Glomerular visceral epithelial cell (primary cell): Measurements from ENCODE around the gene RASSF6.
A peak's percentile ranks its signal among the peaks of the same experiment; 100 is the strongest.
"Not testable (repeated sequence)": the region's sequence is repeated elsewhere in the genome, so short reads cannot be mapped to it uniquely, and the experiment has no call there.

ENCODE experiments used
- DNase-seq: peaks from one replicate; pipeline ENCODE4 v3.0.0-alpha.2; 2016; ENCODE audit errors: extremely low spot score

The RASSF6 gene, protein sequence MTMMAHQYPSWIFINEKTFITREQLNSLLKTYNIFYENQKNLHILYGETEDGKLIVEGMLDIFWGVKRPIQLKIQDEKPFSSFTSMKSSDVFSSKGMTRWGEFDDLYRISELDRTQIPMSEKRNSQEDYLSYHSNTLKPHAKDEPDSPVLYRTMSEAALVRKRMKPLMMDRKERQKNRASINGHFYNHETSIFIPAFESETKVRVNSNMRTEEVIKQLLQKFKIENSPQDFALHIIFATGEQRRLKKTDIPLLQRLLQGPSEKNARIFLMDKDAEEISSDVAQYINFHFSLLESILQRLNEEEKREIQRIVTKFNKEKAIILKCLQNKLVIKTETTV

DNA sequence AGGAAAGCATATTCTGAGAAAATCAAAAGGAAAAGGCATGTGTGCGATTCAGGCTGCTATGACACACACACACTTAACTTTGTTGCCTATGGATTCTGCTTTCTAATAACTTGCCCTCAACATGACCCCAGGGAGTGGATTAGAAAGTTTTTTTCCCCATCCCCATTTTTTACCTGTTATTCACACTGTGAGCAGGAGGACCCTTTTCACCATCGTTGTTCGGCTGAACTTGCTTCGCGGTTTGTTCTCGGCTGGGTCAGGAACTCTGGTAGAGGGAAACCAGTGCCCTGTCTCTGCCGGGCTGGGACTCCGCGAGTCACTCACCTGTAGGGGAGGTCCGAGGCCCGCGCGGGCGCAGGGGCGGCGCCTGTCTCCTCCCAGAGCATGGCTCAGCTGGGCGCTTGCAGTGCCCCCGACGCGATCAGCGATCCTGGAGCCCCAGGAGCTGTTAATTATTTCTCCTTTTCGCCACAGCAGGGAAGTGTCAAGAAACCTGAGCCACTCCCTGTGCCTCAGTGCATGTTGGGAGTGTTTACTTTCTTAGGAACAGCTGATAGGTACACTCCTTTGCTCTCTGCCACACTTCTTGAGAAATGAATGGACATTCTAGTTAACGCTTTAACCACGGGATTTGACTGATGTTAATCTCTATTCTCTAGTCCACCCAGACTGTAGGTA lies at the start of gene RASSF6:
RASSF6 (minus strand) TSS at position 322 of the 678 bp plus-strand sequence. CDS start 8,641 bp downstream, outside the sequence.
- peak; percentile 73 for DNase-seq

DNA sequence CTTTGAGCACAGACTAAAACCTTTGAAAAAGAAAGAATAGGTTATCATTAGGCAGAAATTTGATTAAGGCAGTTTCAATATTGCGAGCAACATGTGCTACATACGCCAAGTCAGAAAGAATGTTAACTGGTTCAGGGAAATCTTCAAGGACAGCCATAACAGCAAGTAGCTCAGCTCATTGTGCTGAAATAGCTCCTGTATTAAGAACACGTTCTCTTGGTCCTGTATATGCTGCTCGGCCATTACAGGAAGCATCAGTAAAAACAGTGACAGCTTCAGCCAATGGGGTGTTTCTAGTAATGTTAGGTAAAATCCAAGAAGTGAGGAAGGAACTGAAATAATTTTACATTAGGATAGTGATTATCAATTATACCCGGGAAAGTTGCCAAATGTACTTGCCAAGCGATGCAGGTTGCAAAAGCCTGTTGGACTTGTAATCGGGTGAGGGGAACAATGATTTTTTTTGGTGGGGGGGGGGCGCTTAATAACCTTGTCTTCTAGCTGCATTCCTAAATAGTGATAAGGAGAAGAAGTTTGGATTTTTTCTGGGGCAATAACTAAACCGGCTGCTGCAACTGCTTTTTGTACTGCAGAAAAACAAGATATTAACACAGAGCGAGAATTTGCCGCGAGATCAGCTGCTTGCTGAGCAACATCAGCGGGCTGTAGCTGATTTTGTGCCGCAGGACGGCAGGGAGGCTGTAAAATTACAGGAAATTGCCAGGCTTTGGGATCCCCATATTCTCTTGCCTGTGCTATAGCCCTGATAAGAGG lies 49.4 kb upstream of the RASSF6 start:
- no peak for DNase-seq

DNA sequence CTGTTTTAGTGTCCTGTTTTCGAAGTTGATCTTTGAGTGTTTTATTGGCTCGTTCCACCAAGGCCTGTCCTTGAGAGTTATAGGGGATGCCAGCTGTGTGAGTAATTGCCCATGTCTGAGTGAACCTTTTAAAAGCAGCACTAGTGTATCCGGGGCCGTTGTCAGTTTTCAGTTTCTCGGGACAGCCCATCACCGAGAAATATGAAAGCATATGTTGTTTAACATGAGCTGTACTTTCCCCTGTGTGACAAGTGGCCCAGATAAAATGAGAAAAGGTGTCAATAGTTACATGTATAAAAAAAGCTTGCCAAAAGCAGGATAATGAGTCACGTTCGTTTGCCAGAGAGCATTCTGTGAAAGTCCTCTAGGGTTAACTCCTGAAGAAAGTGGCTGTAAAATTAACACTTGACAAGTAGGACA lies 48.6 kb upstream of the RASSF6 start:
- peak; percentile 31 for DNase-seq

DNA sequence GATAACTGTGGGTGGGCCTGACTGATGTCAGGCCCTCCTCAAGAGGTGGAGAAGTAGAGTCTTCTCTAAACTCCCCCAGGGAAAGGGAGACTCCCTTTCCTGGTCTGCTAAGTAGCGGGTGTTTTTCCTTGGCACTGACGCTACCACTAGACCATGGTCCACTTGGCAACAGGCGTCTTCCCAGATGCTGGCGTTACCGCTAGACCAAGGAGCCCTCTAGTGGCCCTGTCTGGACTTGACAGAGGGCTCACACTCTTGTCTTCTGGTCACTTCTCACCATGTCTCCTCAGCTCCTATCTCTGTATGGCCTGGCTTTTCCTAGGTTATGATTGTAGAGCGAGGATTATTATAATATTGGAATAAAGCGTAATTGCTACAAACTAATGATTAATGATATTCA lies 45.7 kb upstream of the RASSF6 start:
- DNase-seq: peak; percentile 7

DNA sequence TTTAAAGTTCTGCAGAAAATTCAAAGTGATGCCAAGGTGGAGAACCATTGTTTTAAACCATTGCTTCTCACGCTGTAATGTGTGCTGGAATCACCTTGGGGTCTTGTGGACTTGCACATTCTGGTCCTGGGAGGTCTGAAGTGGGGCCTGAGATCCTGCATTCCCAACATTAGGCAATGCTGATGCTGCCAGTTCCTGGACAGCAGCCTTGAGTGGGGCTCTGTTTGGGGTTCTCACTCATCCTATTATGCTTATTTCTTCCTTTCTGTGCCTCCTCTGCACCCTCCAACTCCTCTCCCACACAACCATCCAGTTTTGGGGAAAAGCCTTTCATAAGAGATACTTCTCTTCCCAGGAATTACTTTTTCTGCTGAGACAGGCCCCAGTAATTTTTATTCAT lies 44.2 kb upstream of the RASSF6 start:
- no peak for DNase-seq

DNA sequence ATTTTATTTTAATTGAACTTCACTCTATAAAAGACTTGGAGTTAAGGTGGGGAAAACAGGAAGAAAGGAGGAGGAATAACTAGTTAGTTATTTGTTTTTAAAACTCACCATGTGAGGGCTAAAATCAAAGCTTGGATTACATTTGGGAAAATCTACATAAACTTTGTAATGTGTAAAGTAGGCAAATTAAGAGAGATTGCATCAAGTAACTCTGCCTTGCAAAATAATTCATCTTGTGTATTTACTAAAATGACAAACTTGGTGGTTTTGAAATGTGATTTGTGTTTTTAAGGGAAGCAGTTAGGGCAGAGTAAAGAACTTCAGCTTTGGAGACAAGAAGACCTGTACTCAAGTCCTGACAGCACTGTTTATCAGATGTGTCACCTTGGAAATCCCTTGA lies 43.3 kb upstream of the RASSF6 start:
- DNase-seq: no peak

DNA sequence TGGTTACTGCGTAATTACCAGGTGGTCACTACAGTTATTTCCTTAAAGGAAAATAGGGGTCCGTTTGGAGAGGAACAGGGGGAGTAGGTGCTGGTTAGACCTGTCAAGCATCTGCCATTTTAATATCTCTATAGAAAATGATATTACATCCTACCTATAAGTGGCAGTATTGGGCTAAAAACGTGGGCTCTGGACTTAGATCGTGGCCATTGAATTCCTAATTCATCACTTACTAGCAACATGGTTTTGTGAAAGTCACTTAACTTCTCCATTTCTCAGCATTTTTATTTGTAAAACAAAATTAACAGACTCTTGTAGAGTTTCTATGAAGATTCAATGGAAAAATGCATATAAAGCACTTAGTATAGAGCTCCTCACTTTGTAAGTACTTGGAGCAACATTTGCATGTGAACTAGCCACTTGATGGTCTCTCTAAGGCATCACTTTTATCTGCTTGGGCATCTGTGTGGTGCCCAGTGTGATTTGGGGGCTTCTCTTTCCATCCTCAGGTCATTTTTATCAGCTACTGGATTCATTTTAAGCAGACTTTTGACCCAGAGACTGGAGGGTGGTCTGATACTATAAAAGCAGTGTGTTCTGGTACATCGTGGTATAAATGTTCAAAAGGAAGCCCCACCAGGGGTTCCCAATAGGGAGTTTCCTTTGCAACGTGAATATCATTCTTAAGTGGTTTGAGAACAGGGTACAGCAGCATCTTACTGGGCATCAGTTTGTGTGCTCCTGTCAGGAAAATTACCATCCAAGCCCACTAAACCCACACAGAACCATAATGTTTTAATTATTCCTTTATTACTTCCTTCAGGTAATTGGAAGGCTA lies 42.7 kb upstream of the RASSF6 start:
- DNase-seq: peak; percentile 68

DNA sequence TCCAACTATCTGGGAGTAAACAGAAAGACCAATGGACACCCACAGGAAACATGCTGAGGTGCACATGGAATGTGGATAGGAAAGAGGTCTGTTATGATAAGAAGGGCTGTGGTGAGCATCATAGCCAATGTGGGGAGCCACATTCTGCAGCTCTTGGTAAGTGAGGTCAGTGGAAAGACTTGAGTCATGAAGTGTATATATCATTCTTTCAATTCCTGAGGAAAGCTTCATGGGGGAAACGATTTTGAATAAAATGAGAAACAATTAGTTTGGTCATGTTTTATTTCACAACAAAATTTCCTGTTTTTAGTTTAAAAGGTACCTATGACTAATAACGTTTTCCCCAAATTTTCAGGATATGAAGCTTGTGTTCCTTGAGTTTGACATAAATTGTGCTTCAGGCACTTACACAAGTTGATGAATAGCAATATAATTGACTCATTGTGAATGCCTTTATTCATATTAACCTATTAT lies 41.4 kb upstream of the RASSF6 start:
- DNase-seq: peak; percentile 98

DNA sequence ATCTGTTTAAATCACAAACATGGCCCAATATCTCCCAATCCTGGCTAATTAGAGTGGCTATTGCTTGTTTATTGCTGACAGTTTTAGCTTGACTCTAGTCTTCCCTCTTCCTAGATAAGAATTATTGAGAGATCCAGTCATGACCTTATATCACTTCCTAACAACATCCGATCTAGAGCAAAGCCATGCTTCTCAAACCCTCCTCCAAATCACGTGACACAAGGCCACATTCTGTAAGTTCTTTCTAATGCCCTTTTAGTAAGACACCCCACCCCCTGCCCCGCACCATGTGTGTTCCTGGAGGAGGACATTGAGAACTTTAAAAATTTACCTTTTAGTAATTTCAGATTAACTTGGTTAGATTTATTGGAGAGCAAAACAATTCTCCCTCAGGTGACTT lies 40.6 kb upstream of the RASSF6 start:
- no peak for DNase-seq

DNA sequence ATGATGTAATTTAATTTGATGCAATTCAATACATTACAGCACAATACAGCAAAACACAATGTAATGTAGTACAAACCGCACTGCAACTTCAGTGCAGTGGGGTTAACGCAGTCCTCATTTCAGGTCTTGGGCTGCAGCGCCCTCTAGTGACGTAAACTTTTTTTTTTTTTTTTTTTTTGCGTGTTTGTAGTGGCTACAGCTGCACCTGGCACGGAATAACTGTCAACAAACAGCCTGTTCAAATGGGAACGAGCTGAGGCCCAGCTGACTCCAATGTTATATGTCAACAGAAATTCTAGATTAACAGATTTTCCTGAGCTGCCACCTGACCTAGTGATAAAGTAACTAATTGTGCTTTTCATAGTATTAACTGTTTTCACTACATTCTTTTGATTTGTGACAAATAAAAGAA lies 33.5 kb upstream of the RASSF6 start:
- peak; percentile 80 for DNase-seq

DNA sequence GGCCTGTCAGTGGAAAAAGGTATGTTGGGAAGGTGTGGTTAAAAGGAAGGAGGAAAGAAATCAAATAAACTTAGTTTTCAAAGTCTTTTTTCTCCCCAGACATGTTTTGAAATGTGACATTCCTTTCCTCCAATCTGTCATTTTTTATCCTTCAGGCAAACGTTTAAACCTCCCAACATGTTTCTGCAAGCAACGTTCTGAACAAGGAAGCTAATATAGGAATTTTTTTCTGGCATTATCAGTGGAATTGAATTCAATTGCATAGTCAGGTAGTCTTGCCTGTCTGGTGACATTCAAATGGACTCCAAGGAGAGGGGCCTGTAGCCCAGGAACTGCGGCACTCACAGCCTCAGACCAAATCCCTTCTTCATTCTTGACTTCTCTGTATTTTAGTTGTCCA lies 30.0 kb upstream of the RASSF6 start:
- no peak for DNase-seq

DNA sequence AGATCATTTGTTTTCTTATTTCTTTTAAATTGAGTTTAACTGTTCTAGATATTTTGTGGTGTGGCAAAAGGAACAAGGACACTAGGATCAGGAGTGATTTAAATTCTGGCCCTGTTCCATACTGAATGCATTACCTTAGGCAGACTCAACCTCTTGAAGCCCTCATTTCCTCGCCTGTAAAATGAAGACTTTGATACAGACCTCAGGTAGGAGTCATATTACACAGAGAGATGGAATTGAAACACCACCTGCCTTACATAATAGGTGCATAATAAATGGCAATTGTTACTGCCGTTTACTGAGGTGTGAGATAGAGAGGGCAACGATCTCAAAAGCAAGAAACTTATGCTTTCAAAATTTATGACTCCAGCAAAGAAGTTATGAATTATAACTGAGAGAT lies 28.2 kb upstream of the RASSF6 start:
- DNase-seq: no peak

DNA sequence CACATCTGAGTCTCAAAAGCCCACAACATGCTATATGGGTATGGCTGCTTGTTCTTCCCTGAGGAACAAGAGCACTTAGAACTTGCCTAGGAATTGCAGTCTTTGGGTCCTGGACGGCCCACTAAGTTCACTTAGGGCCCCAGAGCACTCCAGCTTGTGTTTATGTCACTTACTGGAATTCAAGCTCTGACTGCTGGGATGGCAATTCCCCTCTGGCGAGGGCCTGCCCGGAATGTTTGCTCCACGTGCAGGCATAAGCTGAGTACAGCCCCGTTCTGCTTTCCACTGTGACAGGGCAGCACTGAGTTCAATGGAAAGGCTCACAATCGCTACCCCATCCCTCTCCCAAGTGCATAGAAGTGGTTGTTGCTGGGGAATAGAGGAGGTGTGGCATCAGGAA lies 25.9 kb upstream of the RASSF6 start:
- no peak for DNase-seq

DNA sequence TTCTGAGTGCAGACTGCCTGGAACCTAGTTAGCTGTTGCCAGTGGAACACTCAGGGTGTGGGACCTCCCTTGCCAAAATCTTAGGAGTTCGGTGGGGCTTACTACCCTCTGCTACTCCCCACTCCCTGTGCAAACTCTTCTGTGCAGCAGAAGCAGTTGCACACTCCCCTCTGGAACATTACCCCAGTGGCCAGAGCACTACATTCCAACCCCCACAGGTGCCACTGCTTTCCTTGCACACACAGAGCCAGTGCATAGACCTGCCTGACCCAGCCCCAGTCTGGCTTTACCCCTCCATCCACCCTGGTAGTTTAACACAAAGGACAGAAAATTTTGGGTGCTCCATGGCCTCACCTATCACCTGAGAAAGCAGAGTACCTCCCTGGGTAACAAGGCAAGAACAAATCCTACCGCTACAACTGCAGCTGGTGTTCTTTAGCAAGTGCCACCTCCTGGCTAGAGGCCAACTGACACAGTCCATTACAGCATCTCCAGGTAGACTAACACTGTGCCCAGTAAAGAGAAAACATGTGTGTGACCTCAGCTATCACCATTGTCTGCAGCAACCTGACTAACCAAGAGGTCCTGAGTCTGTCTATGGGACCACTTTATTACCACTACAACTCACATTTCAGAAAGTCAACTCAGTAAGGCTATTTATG lies 11.5 kb upstream of the RASSF6 start:
- DNase-seq: no peak

DNA sequence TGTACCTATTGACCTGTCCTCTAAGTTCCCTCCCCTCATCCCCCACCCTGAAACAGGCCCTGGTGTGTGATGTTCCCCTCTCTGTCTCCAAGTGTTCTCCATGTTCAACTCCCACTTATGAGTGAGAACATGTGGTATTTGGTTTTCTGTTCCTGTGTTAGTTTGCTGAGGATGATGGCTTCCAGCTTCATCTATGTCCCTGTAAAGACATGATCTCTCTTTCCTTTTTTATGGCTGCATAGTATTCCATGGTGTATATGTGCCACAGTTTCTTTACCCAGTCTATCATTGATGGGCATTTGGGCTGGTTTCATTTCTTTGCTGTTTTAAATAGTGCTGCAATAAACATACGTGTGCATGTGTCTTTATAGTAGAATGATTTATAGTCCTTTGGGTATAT lies 8.6 kb upstream of the RASSF6 start:
- DNase-seq: not testable (repeated sequence)

DNA sequence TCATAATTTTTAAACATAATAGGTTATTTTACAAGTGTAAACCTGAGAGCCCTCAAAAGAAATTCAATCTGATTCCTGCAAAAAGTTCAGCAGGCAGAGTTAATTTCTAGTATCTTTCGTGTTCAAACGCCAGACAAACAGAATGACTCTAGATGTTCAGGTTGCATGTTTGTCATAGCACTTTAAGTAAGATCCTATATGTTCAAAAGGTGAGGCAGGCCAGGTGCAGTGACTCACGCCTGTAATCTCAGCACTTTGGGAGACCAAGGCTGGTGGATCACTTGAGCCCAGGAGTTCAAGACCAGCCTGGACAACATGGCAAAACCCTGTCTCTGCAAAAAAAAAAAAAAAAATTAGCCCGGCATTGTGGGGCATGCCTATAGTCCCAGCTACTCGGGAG lies 1.1 kb upstream of the RASSF6 start:
- no peak for DNase-seq

DNA sequence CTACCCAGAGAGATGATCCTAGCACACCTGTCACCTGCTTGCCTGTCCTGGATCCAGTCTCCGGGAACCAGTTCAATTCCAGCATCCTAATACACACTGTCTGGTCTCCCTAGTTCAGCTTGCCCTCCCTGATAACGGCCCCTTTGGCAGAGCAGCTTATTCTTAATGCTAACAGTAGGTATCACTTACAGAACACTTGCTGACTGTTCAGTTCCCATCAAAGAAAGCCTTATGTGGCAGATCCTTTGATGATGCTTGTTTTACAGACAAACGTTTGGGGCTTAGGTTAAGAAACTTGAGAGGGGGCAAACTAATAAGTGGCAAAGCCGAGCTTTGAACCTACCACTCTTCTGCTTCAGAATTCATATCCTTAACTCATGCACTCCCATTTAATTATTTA lies 890 bp downstream of the RASSF6 start:
- DNase-seq: no peak

DNA sequence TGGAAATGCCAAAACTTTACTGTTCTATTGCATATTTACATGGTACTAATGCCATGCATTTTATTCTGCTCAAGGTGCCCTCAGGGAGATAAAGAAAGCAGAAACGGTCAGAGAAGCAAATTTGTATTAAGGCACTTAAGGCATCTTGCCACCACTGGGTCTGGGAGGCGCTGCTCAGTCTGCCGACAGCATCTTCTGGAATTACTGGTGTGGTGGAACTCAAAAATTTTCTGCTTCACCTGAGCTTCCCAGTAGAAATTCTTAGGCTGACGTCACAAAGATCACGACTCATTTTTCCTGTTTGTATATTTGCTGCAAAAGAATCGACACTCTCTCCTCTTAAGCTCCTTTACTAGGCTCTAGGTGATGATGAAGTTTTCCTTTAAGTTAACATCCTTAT lies 3.0 kb downstream of the RASSF6 start:
- no peak for DNase-seq

DNA sequence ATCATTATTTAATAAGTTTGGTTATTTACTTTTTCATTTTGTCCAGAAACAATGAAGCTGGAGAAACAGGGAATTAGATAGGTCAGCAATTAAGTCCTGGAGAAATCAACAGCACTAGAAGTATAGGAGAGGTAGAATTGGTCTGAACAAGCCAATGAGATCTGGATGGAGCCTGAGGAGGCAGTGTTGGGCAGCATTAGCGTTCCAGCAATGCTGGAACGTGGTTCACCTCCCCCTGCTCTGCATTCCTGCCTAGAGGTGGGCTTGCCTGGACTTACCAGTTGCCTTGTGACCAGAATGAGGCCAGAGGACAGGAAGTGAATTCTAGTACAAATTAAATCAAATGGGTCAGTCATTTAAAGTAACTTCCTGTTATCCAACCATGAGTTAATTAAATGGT lies 4.6 kb downstream of the RASSF6 start:
- peak; percentile 23 for DNase-seq

DNA sequence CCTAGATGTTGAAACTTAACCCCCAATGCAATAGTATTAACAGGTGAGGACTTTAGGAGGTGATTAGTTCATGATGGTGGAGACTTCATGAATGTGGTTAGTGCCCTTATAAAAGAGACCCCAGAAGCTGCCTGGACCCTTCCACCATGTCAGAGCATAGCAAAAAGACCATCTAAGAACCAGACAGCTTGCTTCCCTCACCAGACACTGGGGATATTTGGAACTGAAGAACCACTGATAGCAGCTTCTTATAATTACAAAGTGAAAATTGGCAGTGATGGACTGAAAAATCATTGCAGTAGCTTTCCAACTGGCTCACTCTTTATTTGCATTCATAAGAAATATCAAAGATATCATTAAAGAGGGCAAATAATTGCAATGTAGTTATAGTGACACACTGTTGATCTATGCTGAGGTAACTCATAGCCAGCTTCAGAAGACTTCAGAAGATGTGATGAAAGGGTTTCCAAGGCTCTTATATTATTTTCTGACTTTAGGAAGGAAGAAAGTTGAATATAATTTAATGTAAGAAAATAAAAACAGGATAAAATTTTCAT lies 5.8 kb downstream of the RASSF6 start:
- DNase-seq: no peak

DNA sequence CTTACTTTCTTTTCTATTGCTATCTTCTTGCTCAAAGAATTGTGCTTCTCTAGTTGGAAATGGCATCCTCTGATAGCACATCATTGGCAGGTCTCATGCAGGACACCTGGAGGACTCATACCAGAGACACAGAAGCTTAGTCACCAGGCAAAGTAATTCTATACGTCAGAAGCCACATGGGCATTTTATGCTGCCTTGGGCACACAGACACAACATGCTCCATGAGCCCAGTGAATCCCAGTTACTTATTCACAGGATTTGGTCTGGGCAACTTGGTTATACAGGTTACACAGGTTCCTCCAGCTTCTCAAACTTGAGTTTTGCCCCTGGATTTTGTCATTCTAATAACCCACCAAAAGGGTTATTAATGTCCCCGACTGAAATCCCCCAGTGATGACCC lies 7.1 kb downstream of the RASSF6 start:
- peak; percentile 69 for DNase-seq
